Measurements from ENCODE around the gene STK38.
"Not testable (repeated sequence)": the region's sequence is repeated elsewhere in the genome, so short reads cannot be mapped to it uniquely, and the experiment has no call there.

STK38 gene

GRCh38 chr6:36546920-36547645 is at the start of gene STK38:
TSS of gene STK38 (minus strand) at chr6:36547479. CDS start at chr6:36540202, 7,277 bp downstream.
- DNase-seq = peak; percentile 98

DNA sequence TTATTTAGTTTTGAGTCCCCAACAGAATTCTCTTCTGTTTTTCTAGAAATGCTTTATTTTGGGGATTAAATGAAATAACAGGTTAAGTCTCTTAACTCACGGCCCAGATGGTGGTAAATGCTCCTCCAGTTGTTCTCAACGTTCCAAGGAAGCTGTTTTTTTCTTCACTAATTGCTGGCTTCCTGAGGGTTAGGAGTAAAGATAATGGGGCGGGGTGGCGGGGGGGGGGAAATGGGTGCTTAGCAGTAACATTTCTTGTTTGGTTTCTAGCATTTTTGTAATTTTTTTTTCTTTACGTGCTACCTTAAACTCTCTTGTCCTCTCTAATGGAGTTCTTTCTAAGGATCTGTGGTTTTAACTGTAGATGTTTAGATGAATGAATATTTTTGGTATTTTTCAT is 49.1 kb upstream of the STK38 start:
- DNase-seq = peak; percentile 36

DNA sequence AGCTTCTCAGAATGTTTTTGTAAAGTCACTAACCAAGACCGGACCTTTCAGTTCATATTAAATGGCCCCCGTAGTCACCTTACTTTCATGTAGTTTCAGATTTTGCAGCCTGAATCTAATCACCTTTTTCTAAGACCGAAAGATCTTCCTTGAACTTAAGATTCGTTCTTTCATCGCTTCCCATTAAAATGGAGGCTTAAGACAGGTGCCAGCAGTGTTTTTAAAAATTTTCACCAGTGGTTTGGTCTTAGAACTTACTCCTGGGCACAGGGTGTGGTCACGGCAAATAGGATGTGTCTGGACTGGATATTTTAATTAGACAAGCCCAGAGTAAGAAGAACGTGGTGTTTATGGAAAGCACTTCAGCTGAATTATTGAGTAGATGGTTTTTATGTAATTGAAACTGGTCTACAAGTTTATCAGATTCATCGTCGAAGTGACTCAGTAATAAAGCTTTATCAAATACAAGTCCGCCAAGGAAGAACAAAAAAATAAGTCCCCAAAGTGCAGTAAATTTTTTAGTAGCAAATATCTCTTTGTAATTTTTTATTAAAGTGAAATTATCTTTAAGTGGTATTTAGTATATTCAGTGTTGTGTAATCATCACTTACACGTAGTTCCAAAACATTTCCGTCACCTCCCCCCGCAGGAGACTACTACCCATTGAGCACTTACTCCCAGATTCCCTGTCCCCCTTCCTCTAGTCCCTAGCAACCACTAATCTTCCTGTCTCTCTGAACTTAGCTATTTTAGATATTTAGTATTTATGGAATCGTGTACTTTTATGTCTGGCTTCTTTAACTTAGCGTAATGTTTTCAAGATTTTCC is 47.8 kb upstream of the STK38 start:
- peak; percentile 68 for DNase-seq

DNA sequence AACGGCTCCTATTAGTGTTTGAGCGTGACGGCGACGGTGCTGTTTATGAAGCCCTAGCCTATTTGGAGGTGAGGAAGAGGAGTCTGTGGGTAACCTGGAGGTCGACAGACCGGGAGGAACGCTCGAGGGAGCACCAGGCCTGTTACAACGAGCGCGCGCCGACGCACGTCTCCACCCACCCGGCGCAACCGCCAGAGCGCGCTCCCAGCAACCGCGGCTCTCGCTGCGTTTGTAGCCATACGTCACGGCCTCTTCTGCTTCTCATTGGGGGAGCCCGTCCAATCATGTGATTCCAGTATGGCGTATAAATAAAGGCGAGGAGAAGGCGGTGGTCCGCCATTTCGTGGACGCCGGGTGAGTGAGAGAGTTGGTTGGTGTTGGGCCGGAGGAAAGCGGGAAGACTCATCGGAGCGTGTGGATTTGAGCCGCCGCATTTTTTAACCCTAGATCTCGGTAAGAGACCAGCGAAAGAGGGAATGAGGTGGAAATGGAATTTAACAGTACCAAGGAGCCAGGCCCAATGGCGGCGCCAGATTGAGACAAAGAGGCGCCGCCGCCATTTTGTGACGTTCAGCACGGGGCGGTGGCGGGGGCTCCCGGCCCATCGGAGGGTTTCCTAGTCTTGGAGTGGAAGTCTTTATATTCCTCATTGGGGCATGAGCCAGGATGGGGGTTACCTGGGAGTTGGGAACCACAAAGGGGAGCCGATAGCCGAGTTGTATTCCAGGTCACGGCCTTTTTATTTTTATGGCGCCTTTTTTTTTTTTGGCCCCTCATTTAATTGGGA is 46.9 kb upstream of the STK38 start, which contains the start of gene SRSF3:
SRSF3 (plus strand) TSS at position 334 of the 787 bp plus-strand sequence. CDS start 2,401 bp downstream, outside the sequence.
- peak; percentile 98 for DNase-seq

DNA sequence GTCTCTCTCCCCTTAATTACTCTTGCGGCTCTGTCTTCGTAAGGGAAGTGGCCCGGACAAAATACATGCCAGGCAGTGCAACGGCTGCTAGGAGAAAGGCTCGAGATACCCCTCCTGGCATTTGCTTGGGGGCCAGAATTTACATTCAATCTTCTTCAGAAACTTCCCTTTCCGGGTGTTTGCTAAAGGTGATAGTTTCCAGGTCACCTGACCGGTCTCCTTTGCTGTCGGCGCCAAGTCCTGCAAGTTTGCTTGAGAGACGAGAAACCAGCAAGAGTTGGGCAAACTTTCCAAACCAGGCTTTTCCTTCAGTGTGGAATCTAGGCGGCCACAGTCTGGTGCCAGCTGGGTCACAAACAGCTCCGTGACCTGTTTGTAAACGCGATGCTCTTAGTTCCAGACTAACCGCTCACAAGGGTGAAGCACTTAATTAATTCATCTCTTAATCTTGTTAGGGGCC is 46.3 kb upstream of the STK38 start:
- DNase-seq = peak; percentile 83

- peak; percentile 50 for DNase-seq
These were observed 45.0 kb upstream of the STK38 start for GRCh38 chr6:36592221-36592655.

- DNase-seq = peak; percentile 56
These were observed 43.0 kb upstream of the STK38 start for GRCh38 chr6:36590237-36590636.

DNA sequence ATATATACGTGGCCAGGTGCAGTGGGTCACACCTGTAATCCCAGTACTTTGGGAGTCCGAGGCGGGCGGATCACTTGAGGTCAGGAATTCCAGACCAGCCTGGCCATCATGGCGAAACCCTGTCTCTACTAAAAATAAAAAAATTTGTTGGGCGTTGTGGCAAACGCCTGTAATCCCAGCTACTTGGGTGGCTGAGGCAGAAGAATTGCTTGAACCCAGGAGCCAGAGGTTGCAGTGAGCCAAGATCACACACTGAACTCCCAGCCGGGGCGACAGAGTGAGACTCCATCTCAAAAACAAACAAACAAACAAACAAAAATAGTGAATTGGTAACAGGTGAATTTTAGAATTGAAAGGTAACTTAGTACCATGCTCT is 41.7 kb upstream of the STK38 start:
- DNase-seq = not testable (repeated sequence)

DNA sequence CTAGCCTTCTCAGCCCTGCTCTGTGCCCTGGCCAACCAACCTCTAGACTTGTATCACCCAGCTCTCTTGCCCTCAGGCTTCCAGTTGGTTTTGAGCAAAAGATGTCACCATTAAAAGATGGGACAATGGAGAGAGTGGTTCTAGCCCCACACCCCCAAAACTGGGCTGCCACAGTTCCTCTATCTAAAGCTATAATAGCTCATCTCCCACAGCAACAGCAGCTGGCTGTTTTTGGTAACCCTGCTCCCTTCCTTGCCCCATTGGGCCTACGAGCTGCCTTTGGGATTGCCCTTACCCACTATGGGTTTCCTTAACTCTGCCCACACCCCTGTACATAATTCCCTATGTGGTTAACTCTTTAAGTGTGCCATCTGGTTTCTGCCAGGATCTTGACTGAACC is 39.3 kb upstream of the STK38 start:
- no peak for DNase-seq

- no peak for DNase-seq
These were observed 34.4 kb upstream of the STK38 start for GRCh38 chr6:36581716-36582115.

- DNase-seq = no peak
These were observed 32.9 kb upstream of the STK38 start for GRCh38 chr6:36580184-36580526.

DNA sequence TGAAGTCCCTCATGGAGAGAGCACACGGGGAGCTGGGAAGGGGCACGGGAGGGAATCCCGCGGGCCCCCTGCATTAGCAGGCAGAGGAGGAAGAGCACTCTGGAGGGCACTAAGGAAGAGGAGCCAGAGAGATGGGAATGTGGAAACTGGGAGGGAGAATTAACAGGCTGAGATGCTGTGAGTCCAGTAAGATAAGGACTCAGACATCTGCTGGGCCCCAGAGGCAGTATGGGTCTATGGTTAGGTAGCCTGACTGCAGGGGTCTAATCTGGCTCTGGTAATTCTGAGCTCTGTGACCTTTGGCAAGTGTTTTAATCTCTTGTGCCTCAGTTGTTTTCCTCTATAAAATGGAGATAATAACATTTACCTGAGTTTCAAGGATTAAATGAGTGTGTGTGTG is 31.2 kb upstream of the STK38 start:
- no peak for DNase-seq

- no peak for DNase-seq
These were observed 30.8 kb upstream of the STK38 start for GRCh38 chr6:36578030-36578429.

DNA sequence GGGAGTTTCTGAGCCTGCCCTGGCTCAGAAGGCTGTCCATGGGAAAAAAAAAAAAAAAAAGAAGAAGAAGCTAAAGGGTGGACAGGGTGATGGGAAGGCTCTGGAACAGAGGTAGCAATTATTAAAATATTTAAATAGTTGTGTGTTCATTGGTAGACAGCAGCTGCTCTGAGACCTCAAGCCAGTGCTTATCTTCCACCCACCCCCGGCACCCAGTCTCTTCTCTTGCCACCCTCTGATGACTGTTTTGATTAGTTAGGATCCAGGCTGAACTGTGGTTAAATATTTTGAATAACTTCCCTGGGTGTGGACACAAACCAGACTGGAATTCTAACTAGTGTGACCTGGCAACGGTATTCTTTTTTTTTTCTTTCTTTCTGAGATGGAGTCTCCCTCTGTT is 30.0 kb upstream of the STK38 start:
- DNase-seq = no peak

DNA sequence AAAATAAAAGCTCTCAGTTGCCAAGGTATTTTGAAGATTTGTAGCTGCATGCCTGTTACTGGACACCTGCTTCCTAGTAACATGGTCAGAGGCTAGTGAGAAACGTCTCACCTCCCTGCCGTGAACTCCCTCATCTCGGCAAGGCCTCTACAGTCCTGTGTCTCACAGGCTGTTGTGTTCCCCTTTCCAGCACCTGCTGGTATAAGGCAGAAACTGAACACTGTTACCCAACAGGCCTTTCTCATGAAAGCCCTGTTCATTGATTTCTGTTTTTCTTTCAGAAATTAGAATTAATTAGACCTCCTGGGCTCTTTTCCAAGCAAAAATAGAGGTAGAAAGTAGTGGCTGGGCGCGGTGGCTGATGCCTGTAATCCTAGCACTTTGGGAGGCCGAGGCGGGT is 29.3 kb upstream of the STK38 start:
- DNase-seq = no peak

- DNase-seq = no peak
These were observed 27.4 kb upstream of the STK38 start for GRCh38 chr6:36574679-36575078.

DNA sequence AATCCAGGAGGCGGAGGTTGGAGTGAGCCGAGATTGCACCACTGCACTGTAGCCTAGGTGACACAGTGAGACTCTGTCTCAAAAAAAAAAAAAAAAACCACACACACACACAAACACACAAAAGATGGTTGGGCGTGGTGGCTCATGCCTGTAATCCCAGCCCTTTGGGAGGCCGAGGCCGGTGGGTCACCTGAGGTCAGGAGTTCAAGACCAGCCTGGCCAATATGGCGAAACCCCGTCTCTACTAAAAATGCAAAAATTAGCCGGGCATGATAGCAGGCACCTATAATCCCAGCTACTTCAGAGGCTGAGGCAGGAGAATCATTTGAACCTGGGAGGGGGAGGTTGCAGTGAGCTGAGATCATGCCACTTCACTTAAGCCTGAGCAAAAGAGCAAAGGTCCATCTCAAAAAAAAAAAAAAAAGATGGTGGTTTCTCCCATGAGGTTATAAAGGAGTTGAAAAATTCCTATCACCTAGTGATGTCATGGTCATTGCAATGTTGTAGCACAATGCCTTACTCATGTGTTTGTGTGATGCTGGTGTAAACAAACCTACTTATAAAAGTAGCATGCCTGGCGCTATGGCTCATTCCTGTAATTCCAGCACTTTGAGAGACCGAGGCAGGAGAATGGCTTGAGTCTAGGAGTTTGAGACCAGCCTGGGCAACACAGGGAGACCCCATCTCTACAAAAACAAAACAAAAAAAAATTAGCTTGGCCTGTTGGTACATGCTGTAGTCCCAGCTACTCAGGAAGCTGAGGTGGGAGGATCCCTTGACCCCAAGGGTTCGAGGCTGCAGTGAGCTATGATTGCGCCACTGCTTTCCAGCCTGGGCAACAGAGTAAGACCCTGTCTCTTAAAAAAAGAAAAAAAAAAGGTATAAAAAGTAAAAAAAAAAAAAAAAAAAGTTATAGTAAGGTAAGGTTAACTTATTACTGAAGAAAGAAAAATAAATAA is 25.4 kb upstream of the STK38 start:
- DNase-seq = not testable (repeated sequence)

DNA sequence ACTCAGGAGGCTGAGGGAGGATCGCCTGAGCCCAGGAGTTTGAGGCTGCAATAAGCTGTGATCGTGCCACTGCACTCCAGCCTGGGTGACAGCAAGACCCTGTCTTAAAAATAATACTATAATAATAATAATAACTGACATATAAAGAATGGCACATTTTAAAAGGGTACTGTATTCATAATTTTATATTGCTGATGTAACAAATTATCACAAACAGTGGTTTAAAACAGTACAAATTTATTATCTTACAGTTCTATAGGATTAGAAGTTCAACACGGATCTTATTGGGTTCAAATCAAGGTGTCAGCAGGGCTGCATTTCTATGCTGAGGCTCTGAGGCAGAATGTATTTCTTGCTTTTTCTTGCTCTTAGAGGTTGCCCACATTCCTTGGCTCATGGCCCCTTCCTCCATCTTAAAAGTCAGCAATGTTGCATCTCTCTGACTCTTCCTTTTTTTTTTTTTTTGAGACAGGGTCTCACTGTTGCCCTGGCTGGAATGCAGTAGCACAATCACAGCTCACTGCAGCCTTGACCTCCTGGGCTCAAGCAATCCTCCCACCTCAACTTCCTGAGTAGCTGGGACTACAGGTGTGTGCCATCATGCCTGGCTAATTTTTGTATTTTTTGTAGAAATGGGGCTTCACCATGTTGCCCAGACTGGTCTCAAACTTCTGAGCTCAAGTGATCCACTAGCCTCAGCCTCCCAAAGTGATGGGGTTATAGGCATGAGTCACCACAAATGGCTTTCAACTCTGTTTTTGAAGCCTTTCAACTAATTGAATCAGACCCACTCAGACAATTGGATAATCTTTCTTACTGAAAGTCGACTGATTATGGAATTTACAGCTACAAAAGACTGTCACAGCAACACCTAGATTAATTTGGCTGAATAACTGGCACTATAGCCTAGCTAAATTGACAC is 24.1 kb upstream of the STK38 start:
- no peak for DNase-seq

DNA sequence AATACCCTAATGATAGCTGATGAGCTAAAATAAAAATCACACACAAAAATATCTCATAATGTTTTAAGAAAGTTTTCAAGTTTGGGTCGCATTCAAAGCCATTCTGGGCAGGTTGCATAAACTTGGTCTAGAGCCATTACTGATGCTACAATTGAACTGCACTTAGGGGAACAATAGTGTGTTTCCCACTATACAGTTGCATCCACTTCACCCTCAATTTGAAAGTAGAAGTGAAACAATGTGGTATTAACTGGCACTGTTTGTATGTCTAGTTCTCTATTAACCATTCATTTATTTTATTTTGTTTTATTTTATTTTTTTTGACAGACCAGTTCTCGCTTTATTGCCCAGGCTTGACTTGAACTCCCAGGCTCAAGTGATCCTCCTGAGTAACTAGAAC is 23.0 kb upstream of the STK38 start:
- no peak for DNase-seq

GRCh38 chr6:36566418-36566905 is 19.2 kb upstream of the STK38 start:
- no peak for DNase-seq

DNA sequence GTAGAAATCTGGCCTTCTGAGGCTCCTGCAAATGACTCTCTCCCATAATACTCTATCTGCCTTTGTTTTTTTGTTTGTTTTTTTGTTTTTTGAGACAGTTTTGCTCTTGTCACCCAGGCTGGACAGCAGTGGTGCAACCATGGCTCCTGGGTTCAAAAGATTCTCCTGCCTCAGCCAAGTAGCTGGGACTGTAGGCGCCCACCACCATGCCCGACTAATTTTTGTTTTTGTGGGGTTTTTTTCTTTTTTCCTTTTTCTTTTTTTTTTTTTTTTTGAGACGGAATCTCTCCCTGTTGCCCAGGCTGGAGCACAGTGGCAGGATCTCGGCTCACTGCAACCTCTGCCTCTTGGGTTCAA is 16.6 kb upstream of the STK38 start:
- DNase-seq = no peak

All from activated effector memory CD4-positive, alpha-beta T cell treated with anti-CD3 and anti-CD28 coated beads, Interleukin-2, amount 50 U/mL, for 16 hours (primary cell).